HG02981 (cell line): ENCODE data around the gene SRRM3.
A peak's percentile ranks its signal among the peaks of the same experiment; 100 is the strongest.
"Not testable (repeated sequence)": the region's sequence is repeated elsewhere in the genome, so short reads cannot be mapped to it uniquely, and the experiment has no call there.

Source experiments
- ATAC-seq: cut with Tn5 transposase; IDR thresholded peaks from one replicate; pipeline ENCODE4 v1.9.1; 2021; ENCODE audit warnings: mild to moderate bottlenecking, moderate library complexity; ENCODE audit not compliant: unreplicated experiment

The SRRM3 gene

DNA sequence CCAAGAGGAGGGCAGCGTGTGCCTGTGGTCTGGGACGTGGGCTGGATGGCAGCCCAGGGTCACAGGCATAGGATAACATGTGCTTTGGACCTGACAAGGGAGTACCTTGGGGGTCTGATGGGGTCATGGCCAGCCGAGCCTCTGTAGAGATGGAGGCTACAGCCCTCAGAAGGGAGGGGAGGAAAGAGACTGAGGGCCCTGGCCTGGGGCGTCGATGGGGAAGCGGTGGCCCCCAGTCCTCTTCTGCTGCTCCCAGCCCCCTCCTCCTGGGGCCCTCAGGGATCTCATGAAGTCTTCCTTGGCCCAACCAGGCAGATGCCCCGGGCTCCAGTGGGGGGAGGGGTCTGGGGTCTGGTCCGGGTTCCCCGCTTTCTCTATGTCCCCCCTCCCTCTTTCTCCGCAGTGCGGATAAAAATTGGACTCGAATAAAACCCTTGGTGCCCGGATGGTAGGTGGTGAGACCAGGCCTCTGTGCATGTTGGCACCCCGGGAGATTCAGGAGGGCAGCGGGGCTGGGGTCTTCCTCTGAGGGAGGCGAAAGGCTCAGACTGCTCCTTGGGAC is 85.2 kb downstream of the SRRM3 start:
- no peak for ATAC-seq

DNA sequence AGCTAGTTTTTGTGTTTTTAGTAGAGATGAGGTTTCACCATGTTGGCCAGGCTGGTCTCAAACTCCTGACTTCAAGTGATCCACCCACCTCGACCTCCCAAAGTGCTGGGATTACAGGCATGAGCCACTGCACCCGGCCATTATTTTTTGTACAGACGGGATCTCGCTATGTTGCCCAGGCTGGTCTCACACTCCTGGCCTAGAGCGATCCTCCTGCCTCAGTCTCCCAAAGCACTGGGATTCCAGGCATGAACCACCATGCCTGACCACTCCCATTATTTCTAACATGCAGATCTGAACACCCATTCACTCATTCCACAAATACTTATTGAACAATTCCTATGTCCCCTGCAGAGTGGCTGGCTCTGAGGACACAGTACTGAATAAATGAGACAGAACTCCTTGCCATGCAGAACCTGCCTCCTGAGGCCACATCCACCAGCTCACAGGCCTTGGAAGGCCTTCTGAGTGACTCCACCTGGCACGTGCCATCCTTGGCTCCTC is 89.2 kb downstream of the SRRM3 start:
- not testable (repeated sequence) for ATAC-seq

DNA sequence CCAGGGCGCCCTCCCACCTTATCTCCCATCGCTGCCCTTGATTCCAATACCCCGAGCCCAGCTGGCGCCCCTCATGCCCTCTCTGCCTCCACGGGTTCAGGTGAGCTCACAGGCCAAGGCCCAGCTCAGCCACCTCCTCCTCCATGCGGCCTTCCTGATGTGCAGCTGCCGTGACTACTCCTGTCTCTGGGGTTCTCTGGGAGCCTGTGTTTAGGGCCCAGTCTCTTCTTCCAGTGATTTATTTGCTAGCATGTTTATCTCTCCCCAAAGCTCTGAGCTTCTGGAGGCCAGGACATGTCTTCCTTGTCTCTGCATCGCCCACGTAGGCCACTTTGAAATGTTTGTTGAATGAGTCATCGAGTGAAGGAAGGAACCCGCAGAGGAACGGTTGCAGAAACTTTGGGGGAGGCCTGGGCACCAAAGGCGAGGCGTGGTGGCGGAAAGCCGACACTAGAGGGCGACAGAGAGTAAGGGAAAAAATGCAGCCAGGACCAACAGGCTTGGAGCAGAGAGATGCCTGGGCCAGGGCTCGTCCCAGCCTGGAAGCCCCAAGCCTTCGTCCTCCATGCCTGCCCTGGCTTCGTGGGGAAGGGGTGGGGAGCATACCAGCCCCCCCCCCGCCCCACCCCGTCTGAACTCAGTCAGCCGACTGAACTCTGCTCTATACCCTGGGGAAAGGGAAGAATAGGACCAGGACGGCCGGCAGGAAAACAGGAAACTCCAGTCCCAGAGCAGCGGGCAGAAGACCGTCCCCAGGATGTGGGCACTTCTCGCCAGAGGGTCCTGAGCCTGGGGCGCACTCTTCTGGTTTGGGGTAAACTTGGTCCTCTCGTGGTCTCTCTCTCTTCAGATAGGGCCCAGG is 89.9 kb downstream of the SRRM3 start:
- peak; percentile 79 for ATAC-seq

DNA sequence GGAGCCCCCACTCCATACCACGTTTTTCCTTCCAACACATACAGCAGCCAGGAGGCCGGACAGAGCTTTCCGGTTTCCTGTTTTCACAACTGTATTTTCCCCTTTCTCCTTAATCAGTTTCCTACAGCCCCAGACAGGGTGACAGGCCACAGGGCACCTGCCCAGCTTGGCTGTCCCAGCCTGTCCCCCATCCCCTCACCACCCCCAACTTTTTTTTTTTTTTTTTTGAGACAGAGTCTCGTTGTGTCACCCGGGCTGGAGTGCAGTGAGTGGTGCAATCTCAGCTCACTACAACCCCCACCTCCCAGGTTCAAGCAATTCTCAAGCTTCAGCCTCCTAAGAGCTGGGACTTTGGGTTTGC is 90.5 kb downstream of the SRRM3 start:
- ATAC-seq = peak; percentile 15

DNA sequence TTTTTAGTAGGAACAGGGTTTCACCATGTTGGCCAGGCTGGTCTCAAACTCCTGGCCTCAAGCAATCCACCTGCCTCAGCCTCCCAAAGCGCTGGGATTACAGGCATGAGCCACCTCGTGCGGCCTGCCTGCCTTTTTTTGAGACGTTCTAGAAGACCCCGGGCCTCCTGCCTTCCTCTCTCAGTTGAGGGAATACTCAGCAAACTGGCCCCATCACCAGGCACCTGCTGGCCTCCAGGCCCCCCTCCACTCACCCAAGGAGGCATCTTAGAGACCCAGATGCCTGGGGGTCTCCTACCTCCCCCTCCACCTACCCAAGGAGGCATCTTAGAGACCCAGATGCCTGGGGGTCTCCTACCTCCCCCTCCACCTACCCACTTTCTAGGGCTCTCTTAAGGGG is 91.2 kb downstream of the SRRM3 start:
- not testable (repeated sequence) for ATAC-seq

DNA sequence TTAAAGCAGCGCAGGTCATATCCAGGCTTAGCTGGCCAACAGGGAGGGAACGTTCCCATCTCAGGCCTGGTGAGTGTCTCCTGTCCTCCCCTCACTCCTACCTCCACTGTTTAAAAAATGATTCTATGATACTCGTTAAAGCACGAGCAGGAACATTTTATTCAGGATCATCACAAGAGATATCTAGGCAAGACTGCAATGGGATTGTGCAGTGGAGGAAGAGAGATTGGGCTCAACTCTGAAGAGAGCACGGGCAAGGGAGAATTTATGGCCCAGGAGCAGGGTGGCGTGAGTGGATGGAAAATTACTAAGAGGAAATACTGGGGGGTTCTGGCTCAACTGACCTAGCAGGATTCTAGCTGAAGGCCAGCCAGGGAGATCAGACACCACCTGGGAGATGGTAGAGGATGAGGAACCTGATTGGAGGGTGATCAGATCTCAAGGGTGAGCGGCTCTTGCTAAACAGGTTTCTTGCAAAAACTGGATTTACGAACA is 91.8 kb downstream of the SRRM3 start:
- ATAC-seq = no peak

DNA sequence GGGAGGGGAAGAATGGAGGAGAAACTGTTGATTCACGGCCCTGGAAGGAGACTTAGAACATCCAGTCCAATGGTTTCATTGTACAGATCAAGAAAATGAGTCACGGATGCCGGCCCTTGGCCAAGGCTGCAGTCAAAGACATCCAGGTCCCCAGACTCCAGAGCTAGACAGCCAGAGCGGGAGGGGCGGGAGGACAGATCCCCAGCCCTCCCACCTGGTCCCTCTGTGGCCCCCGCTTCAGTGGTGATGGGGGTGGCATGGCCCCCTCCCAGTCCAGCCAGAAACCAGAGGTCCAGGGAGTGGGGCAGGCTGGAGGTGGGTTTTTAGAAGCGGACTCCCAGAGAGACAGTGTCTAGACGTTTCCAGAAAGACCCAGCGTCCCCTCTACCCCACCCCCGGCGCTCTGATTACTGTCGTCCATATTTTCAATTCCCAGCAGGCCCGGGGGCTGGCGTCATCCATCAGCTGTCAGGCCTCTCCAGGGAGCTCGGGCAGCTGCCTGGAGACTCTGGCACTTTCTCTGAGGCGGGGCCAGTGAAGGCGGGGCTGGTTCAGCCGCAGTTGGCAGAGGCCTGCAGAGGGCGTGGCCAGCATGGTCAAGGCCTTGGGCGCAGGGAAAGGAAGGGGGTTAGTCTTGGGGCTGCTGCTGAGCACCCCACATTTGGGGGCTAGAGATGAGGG is 92.8 kb downstream of the SRRM3 start:
- ATAC-seq = no peak

DNA sequence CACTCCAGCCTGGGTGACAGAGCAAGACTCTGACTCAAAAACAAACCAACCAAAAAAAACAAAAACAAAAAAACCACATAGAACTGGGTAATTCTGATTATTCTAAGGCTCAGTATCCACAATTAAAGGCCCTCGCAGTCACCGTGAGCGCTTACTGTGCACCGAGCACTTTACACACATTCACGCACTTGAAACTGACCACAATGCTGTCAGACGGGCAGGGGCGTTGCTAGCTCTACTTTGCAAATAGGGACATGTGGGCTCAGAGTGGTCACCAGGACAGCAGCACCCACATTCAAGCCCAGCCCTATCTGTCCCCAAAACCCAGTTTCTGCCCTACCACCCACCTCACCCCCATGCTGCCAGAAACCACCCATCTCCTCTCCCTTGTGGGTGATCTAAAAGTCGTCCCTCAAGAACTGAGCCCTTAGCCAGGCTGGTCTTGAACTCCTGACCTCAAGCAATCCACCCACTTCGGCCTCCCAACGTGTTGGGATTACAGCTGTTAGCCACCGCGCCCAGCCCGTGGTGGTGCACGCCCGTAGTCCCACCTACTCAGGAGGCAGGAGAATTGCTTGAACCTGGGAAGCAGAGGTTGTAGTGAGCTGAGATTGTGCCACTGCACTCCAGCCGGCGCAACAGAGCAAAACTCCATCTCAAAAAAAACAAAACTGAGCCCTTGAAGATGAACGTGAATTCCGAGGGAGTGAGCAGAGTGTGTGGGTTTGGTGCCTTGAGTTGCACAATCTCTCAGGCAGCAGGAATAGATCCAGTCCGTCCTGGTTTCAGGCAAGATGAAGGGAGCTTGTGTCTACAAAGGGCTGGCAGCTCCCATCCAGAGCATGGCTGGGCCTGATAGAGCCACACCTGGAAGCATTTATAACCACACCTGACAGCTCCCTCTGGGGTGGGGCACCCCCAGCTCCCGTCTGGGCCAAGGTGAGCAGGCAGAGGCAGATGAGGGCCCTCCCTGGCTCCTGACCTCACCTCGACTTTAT is 95.3 kb downstream of the SRRM3 start:
- ATAC-seq = no peak

DNA sequence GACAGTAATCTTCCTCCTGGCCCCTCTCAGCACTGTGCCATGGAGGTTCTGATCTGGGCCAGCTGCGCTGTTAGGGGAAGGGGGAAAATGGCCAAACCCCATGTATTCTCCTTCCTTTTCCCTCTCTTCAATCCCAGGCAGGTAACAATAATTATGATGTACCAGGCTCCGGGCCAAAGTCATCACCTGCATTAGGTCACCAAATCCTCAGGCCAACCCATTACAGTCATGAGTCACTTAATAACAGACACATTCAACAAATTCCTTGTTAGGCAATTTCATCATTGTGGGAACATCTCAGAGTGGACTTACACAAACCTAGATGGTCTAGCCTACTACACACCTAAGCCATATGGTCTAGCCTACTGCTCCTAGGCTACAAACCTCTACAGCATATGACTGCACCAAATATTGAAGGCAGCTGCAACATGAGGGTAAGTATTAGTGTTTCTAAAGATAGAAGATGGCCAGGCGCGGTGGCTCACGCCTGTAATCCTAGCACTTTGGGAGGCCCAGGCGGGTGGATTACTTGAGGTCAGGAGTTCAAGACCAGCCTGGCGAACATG is 98.6 kb downstream of the SRRM3 start:
- no peak for ATAC-seq

DNA sequence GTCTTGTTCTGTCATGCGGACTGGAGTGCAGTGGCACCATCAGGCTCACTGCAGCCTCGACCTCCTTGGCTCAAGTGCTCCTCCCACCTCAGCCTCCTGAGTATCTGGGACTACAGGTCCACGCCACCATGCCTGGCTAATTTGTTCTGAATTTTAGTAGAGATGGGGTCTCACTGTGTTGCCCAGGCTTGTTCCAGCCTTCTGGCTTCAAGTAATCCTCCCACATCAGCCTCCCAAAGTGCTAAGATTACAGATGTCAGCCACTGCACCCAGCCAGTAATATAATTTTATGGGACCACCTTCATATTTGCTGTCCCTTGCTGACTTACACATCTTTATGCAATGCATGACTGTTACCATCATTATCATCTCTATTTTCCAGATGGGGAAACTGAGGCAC is 99.3 kb downstream of the SRRM3 start:
- ATAC-seq = no peak

DNA sequence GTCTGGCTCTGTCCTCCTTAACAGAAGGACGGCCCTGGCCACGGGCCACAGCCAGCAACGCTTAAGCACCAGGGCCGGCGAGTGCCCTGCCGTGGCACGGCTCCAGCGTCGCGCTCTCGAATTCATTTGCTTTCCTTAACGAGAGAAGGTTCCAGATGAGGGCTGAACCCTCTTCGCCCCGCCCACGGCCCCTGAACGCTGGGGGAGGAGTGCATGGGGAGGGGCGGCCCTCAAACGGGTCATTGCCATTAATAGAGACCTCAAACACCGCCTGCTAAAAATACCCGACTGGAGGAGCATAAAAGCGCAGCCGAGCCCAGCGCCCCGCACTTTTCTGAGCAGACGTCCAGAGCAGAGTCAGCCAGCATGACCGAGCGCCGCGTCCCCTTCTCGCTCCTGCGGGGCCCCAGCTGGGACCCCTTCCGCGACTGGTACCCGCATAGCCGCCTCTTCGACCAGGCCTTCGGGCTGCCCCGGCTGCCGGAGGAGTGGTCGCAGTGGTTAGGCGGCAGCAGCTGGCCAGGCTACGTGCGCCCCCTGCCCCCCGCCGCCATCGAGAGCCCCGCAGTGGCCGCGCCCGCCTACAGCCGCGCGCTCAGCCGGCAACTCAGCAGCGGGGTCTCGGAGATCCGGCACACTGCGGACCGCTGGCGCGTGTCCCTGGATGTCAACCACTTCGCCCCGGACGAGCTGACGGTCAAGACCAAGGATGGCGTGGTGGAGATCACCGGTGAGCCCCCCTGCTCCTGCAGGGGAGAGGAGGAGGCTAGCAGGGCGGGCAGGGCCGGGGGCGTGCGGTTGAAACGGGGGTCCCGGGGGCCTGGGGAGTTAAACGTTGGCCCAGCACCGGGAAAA is 100.9 kb downstream of the SRRM3 start, which contains the start of gene HSPB1:
HSPB1 (plus strand) TSS at position 327 of the 855 bp plus-strand sequence; CDS start at position 367, 40 bp downstream.
- ATAC-seq = peak; percentile 48

DNA sequence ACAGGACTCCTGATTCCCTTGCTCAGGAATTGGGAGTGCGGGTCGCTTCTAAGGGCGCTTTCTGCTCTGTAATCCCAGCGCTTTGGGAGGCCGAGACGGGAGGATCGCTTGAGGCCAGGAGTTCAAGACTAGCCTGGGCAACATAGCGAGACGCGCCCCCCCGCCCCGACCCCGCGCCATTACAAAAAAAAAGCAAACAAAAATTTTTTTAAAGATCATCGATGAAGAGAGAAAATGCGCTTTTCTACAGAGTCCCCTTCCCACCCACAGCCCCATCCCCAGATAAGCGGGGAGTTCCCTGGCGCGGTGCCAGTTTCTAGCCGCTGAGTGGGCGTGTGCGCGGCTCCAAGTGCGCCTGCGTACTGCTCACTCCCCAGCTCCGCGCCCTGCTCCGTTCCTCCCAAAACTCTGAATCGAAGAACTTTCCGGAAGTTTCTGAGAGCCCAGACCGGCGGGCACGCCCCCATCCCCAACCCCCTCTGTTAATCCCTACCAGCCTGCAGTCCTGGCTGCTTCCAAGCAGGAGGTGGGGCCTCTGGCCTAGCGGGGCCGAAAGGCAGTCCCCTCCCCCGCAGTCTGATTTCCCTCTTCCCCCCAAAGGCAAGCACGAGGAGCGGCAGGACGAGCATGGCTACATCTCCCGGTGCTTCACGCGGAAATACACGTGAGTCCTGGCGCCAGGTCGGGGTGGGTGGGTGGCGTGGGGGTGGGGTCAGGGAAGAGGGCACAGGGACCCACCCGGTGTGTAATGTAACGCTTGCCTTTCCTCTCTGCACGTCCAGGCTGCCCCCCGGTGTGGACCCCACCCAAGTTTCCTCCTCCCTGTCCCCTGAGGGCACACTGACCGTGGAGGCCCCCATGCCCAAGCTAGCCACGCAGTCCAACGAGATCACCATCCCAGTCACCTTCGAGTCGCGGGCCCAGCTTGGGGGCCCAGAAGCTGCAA is 101.8 kb downstream of the SRRM3 start:
- ATAC-seq = peak; percentile 47

DNA sequence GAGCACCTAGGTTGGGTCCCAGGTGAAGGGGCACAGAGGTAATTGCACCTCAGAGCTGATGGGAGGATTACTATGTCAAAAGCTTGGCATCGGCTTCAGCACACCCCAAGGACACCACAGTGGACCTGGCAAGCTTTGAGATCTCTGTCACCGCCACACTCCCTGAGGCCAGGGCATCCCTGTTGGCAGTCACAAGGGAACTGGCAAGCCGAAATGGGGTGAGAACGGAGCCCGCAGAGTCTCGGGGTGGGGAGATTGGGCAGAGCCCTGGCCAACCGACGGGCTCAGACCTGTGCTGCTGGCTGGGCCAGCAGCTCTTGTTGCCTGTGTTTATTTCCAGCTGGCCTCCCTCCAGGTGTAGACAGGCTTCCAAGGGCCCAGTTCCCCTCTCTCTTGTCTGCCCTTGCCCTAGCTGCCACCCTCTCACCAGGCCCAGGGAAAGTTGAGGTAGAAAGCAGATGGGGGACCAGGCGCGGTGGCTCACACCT is 103.2 kb downstream of the SRRM3 start:
- no peak for ATAC-seq

DNA sequence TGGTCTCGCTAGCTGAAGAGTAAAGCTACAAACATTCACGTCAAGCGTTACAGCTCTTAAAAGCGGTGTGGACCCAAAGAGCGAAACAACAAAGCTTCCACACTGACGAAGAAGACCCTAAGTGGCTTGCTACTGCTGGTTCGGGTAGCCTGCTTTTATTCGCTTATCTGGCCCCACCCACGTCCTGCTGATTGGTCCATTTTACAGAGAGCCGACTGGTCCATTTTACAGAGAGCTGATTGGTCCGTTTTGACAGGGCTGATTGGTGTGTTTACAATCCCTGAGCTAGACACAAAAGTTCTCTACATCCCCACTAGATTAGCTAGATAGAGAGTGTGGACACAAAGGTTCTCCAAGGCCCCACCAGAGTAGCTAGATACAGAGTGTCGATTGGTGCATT is 107.2 kb downstream of the SRRM3 start:
- not testable (repeated sequence) for ATAC-seq

DNA sequence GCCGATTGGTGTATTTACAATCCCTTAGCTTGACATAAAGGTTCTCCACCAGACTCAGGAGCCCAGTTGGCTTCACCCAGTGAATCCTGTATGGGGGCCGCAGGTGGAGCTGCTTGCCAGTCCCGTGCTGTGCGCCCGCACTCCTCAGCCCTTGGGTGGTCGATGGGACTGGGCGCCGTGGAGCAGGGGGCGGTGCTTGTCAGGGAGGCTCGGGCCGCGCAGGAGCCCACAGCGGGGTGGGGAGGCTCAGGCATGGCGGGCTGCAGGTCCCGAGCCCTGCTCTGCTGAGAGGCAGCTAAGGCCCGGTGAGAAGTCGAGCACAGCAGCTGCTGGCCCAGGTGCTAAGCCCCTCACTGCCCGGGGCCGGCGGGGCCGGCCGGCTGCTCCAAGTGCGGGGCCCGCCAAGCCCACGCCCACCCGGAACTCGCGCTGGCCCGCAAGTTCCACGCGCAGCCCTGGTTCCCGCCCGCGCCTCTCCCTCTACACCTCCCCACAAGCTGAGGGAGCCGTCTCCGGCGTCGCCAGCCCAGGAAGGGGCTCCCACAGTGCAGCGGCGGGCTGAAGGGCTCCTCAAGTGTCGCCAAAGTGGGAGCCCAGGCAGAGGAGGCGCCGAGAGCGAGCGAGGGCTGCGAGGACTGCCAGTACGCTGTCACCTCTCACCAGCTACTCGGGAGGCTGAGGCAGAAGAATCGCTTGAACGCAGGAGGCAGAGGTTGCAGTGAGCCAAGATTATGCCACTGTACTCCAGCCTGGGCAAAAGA is 107.8 kb downstream of the SRRM3 start:
- not testable (repeated sequence) for ATAC-seq

DNA sequence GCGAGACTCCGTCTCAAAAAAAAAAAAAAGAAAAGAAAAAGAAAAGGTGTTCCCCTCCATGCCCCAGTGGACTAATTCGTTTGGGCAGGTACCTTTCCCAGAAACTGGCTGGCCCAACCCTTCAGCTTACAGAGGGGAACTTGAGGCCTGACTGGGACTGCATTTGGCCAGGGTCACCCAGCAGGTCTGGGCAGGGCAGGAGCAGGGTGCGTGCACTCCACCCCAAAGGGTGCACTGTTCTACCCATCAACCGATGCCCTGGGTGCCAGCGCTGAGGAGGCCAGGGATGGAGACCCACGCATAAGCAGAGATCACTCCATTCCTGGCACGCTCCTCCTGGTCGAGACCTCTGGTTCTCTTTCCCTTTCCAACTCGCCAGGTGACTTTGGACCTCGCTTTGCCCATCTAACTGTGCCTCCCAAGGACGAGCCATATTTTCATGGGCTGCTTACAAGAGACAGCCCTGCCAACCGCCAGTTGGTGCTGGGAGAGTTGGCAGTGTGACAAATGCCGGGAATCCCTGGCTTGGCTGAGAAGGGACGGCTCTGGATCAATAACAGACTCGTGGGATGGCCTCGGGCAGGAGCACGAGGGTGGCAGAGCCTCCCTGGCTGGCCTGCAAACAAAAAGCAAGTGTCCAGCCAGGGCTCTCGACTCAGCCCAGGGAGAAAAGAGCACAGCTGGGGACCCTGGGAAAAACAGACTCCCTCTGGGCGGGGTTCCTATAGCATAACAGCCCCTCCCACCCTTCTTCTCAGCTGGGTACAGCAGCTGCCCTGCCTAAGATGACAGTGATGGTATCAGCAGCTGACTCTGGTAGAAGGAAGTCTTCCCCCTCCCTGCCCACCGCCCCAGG is 108.6 kb downstream of the SRRM3 start:
- no peak for ATAC-seq
